Measurements from ENCODE around the gene BAIAP2L1.

DNA sequence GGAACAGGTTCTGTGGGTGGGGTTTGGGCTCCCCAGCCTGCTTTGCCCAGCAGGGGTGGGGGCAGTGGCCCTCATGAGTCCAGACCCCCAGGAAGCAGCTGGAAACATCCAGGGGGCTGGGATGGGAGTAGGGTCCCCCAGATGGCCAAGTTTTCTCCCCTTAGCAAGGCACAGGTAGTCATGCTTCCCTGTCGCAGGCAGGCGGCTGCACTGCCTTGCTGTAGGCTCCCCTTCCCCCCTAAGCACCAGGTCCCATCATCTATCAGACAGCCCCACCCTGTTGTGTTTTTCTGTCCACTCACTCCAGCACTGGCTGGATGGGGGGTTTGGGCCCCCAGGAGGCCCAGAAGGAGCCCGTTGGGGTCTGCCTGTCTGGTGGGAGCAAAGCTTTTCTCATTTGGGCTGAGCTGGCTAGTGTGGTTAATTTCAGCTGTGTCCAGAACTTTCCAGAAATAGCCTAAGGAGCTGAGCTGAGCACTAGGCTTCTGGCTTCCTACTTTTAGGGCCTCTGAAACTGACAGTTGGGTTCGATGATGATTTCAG lies 111.5 kb downstream of the BAIAP2L1 start:
- TF ChIP-seq CTCF (IDR thresholded peaks at IDR 0.05) = no peak
- TF ChIP-seq POLR2A (IDR thresholded peaks at IDR 0.05) = no peak
- no peak for TF ChIP-seq POLR2AphosphoS5 (IDR thresholded peaks at IDR 0.05)
